Nephron progenitor cell (in vitro differentiated cells): Measurements from ENCODE around the gene HAT1.

ENCODE experiments used
- DNase-seq: peaks from one replicate; pipeline ENCODE4 v3.0.0; 2021
- H3K27ac Mint-ChIP-seq: 2 replicates; pipeline ENCODE4 v1.8.0; 2021; ENCODE audit warnings: mild to moderate bottlenecking, moderate library complexity, mixed read lengths
- H3K27me3 Mint-ChIP-seq: 2 replicates; pipeline ENCODE4 v1.8.0; 2021; ENCODE audit warnings: mild to moderate bottlenecking, low read depth, mixed read lengths; ENCODE audit not compliant: poor library complexity
- H3K36me3 Mint-ChIP-seq: 2 replicates; pipeline ENCODE4 v1.8.0; 2021; ENCODE audit warnings: low read depth, mixed read lengths
- H3K4me1 Mint-ChIP-seq: 2 replicates; pipeline ENCODE4 v1.8.0; 2021; ENCODE audit warnings: mixed read lengths
- H3K4me3 Mint-ChIP-seq: 2 replicates; pipeline ENCODE4 v1.8.0; 2021; ENCODE audit warnings: mild to moderate bottlenecking, moderate library complexity, mixed read lengths
- H3K9me3 Mint-ChIP-seq: 2 replicates; pipeline ENCODE4 v1.8.0; 2021; ENCODE audit warnings: mild to moderate bottlenecking, moderate library complexity, mixed read lengths
- TF ChIP-seq, protein P1 (sequence below): fragments of 200-600 bp; sonication (generic); IDR thresholded peaks from 2 replicates; pipeline ENCODE4 v1.5.0; 2021; ENCODE audit warnings: antibody characterized with exemption

HAT1 gene

DNA sequence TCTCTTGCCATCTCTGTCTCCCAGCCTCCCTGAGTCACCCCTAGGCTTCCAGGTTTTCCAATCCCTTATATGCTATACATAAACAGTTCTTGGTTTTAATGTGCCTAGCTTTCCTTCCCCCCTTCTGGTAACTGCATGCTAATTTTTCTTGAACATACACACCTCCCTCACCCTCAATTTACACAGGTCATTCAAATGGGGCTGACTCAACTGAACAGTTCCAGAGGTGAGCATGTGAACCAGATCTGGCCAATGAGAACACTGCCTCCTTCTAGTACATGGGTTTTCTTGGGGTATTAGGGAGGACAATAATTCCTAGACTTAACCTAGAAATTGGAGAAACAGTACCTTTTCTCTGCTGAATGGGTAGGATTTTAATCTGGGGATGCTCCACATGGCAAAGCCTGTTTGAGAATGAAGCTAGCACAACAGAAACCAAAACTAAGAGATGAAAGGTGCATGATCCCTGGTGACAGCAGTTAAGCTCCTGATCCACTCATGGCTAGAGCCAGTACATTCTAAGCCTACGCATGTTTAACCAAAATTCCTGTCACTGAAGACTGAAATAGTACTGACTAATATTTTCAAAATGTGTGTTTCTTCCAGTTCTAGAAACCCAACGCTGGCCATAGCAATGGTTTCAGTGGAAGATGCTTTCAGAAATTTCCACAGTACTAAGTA lies 40.0 kb upstream of the HAT1 start:
- Mint-ChIP-seq H3K9me3 (no peaks in the 10 kb centered on the region), H3K27me3 (no peaks in the 10 kb centered on the region), H3K4me1 (peaks cover 7% of the 10 kb centered on the region), H3K4me3 (no peak overlapping the region), H3K36me3 (peaks cover 8% of the 10 kb centered on the region), H3K27ac (no peak overlapping the region)
- TF ChIP-seq, protein P1, sequence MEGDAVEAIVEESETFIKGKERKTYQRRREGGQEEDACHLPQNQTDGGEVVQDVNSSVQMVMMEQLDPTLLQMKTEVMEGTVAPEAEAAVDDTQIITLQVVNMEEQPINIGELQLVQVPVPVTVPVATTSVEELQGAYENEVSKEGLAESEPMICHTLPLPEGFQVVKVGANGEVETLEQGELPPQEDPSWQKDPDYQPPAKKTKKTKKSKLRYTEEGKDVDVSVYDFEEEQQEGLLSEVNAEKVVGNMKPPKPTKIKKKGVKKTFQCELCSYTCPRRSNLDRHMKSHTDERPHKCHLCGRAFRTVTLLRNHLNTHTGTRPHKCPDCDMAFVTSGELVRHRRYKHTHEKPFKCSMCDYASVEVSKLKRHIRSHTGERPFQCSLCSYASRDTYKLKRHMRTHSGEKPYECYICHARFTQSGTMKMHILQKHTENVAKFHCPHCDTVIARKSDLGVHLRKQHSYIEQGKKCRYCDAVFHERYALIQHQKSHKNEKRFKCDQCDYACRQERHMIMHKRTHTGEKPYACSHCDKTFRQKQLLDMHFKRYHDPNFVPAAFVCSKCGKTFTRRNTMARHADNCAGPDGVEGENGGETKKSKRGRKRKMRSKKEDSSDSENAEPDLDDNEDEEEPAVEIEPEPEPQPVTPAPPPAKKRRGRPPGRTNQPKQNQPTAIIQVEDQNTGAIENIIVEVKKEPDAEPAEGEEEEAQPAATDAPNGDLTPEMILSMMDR: no peak
- no peak for DNase-seq

DNA sequence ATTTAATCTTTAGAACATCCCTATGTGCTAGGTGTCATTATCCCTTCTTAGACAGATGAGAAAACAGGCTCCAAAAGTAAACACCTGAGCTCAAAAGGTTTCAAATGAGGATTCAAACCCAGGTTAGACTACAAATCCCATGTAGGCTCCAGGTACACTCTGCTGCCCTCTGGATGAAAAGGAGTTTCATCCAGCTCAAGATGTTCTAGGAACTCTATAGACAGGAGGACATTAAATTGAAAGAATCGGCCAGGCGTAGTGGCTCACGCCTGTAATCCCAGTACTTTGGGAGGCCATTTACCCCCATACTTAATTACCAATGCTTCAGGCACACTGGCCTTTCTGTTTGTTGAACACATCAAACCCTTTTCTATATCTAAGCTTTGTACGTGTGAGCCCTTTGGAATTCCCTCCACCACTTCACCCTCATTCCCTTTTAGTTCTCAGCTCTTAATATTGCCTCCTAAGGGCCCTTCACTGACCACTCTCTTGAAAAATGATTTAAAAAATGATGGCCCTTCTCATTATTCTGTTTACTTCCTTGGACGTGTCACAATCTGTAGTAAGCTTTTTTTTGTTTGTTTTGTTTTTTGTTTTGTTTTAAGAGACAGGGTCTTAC lies 38.9 kb upstream of the HAT1 start:
- H3K4me1 Mint-ChIP-seq: peaks cover 4% of the 10 kb centered on the region
- H3K27ac Mint-ChIP-seq: peak overlapping the region; percentile 31
- H3K9me3 Mint-ChIP-seq: no peaks in the 10 kb centered on the region
- no peak overlapping the region for H3K4me3 Mint-ChIP-seq
- H3K27me3 Mint-ChIP-seq: no peaks in the 10 kb centered on the region
- TF ChIP-seq, protein P1: no peak
- DNase-seq: no peak
- peaks cover 16% of the 10 kb centered on the region for H3K36me3 Mint-ChIP-seq

DNA sequence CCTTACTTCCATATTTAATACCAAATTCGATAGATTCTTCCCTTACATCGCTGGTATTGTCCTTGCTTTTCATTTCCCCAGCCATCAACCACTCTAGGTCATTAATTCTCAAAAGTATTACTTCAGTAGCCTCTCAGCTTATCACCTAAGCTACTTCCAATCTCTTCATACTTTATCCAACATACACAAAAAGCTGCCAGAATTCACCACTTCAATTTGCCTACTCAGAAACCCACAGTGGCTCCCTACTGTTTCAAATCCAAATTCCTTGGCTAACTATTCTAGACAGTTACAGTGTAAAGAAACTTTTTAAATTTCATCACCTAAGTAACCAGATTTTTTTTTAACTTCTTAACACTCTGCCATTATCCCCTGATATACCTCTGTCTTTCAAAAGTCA lies 32.9 kb upstream of the HAT1 start:
- no peak overlapping the region for H3K27ac Mint-ChIP-seq
- H3K4me1 Mint-ChIP-seq: peaks cover 11% of the 10 kb centered on the region
- H3K36me3 Mint-ChIP-seq: peaks cover 42% of the 10 kb centered on the region
- DNase-seq: no peak
- H3K4me3 Mint-ChIP-seq: no peak overlapping the region
- TF ChIP-seq, protein P1: no peak
- H3K27me3 Mint-ChIP-seq: peaks cover 5% of the 10 kb centered on the region
- H3K9me3 Mint-ChIP-seq: no peaks in the 10 kb centered on the region

DNA sequence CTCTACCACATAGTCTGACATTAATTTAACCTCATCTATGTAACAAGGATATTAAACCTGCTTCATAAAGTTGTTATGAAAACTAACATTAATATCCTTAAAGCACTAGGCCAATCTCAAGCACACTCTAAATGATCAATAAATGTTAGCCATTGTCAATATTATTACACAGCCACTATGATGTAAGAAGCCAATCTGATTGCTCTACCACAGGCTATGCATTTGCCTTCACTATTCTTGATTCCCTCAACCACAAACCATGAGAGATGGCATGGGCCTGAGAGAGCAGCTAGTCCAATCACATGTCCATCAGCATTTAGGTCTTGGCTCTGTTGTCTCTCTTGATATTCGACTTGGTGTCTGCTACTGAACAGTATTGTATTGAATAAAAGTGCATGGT lies 32.5 kb upstream of the HAT1 start:
- Mint-ChIP-seq H3K4me1 (peaks cover 16% of the 10 kb centered on the region), H3K27me3 (peaks cover 5% of the 10 kb centered on the region)

DNA sequence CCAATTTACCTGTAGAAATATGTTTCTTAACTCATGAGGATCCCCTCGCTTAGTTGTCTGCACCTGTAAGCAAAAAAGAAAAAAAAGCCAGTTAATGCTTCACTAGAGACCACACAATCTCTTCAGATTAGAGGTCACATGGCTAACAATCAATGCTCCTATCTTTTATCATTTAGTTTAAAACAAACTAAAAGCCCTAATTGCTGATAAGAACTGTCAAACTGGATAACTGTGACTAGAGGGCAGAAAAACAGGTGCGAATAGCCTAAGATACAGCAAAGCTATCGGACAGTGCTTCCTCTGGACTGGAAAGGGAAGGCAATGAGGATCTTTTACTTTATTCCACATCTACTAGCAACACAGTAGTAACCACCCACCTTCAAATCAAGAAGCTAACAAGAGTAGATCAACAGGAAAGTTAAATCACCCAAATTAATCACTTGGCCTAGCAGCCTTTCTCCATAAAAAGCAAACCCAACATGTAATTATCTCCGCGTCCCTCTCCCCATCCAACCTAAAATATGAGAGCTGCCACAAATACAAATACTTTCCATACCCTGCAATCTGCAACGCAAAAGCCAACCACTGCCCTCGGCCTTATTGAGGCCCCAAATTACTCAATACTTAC lies 29.0 kb upstream of the HAT1 start:
- TF ChIP-seq, protein P1: no peak
- DNase-seq: no peak
- H3K4me3 Mint-ChIP-seq: peak overlapping the region; percentile 96
- no peak overlapping the region for H3K27ac Mint-ChIP-seq
- peaks cover 9% of the 10 kb centered on the region for H3K9me3 Mint-ChIP-seq
- H3K27me3 Mint-ChIP-seq: peaks cover 8% of the 10 kb centered on the region
- peaks cover 26% of the 10 kb centered on the region for H3K36me3 Mint-ChIP-seq
- H3K4me1 Mint-ChIP-seq: peaks cover 17% of the 10 kb centered on the region

More for the DNA sequence above, 32.5 kb upstream of the HAT1 start:
- TF ChIP-seq, protein P1: no peak
- DNase-seq: no peak
- Mint-ChIP-seq H3K9me3 (no peaks in the 10 kb centered on the region), H3K36me3 (peaks cover 42% of the 10 kb centered on the region), H3K4me3 (no peak overlapping the region), H3K27ac (no peak overlapping the region)
